Right atrium auricular region (tissue), 2 donors: Measurements from ENCODE around the gene TENT4A. TPM values are rescaled to one million over a fixed set of nuclear protein-coding genes. Genes with fewer than 3 reads are reported as not detected.

ENCODE experiments used
- DNase-seq: peaks from one replicate; pipeline ENCODE4 v3.0.0-alpha.2; 2019; ENCODE audit warnings: low spot score
- H3K27ac ChIP-seq, 2 donors: fragments of 200-600 bp; sonication (generic); 1 replicate in 1 of 2; 2 replicates in 1 of 2; pipeline ENCODE4 v1.5.1; 2016 to 2019
- H3K27me3 ChIP-seq, 2 donors: fragments of 200-600 bp; sonication (generic); one replicate each; pipeline versions ENCODE4 v1.5.1 to v1.6.0; 2017 to 2019
- H3K36me3 ChIP-seq: fragments of 200-600 bp; sonication (generic); one replicate; pipeline ENCODE4 v1.5.1; 2016
- H3K4me1 ChIP-seq, 2 donors: fragments of 200-600 bp; sonication (generic); one replicate each; pipeline versions ENCODE4 v1.5.1 to v1.6.0; 2017 to 2019
- H3K4me3 ChIP-seq, 2 donors: fragments of 200-600 bp; sonication (generic); 1 replicate in 1 of 2; 2 replicates in 1 of 2; pipeline ENCODE4 v1.5.1; 2017 to 2019; ENCODE audit warnings: mild to moderate bottlenecking in 1 of 2, moderate library complexity in 1 of 2
- H3K9me3 ChIP-seq, 2 donors: fragments of 200-600 bp; sonication (generic); one replicate each; pipeline ENCODE4 v1.5.1; 2019
- CTCF ChIP-seq, 2 donors: fragments of 200-600 bp; sonication (generic); IDR thresholded peaks; one replicate each; pipeline ENCODE4 v1.5.1; 2019; ENCODE audit warnings: antibody characterized with exemption in 2 of 2
- total RNA-seq, 2 donors: library from RNA; depleted of rRNA; stranded (reverse); fragments of >200 nt; gene quantifications; one replicate each; pipeline ENCODE4 v1.1.0, GENCODE V29; 2016

Gene TENT4A
- total RNA-seq, 2 donors from 2014 or later, result 7.3 to 14.9 TPM

- Histone ChIP-seq H3K36me3 (no peaks in the 10 kb centered on the region), H3K4me3 (no peak overlapping the region), H3K9me3 (no peaks in the 10 kb centered on the region), H3K27me3 (no peaks in the 10 kb centered on the region), H3K27ac (no peak overlapping the region), H3K4me1 (no peaks in the 10 kb centered on the region)
- DNase-seq, result no peak
- TF ChIP-seq CTCF (IDR thresholded peaks at IDR 0.05), result no peak
Measured at GRCh38 chr5:6681682-6682081, 31.6 kb upstream of the TENT4A start.

- Histone ChIP-seq H3K9me3 (no peaks in the 10 kb centered on the region), H3K4me3 (no peak overlapping the region), H3K36me3 (no peaks in the 10 kb centered on the region), H3K4me1 (no peaks in the 10 kb centered on the region), H3K27ac (no peak overlapping the region), H3K27me3 (no peaks in the 10 kb centered on the region)
- TF ChIP-seq CTCF (IDR thresholded peaks at IDR 0.05), result no peak
- DNase-seq, result no peak
Measured at GRCh38 chr5:6682239-6682638, 31.0 kb upstream of the TENT4A start.

DNA sequence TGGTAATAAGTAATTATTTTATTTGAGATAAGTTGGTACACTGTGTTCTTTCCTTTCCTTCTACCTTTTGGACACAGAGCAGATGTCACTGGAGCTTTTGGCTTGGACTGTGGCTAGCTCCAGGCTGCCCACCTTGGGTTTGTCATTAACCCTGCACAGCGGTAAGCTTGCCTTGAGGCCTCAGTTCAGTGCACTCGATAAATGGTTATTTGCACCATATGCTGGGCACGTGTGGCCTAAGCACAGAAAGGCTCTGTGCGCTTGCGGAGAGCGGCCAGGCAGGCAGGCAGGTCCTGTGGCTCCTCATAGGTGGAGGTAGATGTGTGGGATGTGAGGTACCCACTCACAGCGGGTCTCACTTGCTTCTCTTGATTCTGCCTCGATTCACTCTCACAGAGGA is 30.0 kb upstream of the TENT4A start:
- no peaks in the 10 kb centered on the region for H3K27me3 ChIP-seq
- TF ChIP-seq CTCF (IDR thresholded peaks at IDR 0.05), result no peak
- H3K9me3 ChIP-seq, result no peaks in the 10 kb centered on the region
- H3K36me3 ChIP-seq, result no peaks in the 10 kb centered on the region
- H3K4me1 ChIP-seq, result no peaks in the 10 kb centered on the region
- no peak overlapping the region for H3K27ac ChIP-seq
- DNase-seq, result no peak
- no peak overlapping the region for H3K4me3 ChIP-seq

GRCh38 chr5:6684075-6684474 is 29.2 kb upstream of the TENT4A start:
- Histone ChIP-seq H3K9me3 (no peaks in the 10 kb centered on the region), H3K4me1 (no peaks in the 10 kb centered on the region), H3K27ac (no peak overlapping the region), H3K36me3 (no peaks in the 10 kb centered on the region), H3K4me3 (no peak overlapping the region), H3K27me3 (no peaks in the 10 kb centered on the region)
- DNase-seq, result no peak
- TF ChIP-seq CTCF (IDR thresholded peaks at IDR 0.05), result no peak

DNA sequence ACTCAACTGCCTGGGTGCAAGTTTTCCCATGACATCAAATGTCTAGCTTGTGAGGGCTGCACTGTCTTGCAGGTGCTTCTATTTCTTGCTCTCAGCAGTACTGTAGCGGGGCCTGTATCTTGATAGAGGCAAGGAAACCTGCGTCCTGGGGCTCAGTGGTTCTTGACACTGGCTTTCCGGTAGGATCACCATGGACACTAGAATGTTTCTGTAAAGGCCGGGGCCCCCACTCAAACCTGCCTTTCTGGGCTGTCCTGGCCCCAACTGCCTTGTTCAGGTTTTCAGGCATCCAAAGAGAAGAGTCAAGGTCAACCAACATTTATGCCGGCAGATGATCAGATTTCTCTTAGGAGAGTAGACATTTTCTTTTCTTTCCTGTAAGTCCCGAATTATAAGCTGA is 26.7 kb upstream of the TENT4A start:
- Histone ChIP-seq H3K4me1 (no peaks in the 10 kb centered on the region), H3K4me3 (peak overlapping the region in 1 of 2 donors; percentile 32), H3K27me3 (no peaks in the 10 kb centered on the region), H3K27ac (no peak overlapping the region), H3K36me3 (no peaks in the 10 kb centered on the region), H3K9me3 (no peaks in the 10 kb centered on the region)
- DNase-seq, result no peak
- no peak for TF ChIP-seq CTCF (IDR thresholded peaks at IDR 0.05)

DNA sequence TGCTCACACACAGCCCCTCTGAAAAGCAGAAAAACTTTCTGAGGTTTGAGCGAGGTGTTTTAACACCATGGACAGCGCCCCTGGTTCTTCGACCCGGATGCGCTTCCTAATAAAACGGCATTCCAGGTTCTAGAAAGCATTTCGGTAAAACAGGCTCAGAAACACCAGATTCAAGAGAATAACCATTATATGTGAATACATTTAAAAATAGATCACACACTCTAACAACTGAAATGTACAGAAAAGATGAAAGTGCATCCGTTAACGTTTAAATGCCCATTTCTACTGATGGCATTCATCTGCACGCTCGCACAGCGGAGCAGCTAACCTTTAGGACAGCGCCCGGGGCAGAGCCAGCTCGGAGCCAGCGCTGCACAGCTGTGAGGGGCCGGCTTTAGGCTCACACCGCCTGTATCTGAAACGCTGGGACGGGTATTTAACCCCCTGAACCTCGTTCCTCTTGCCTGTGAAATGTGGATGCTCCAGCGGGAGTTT is 26.3 kb upstream of the TENT4A start:
- TF ChIP-seq CTCF (IDR thresholded peaks at IDR 0.05), result no peak

More for the DNA sequence above, 26.3 kb upstream of the TENT4A start:
- Histone ChIP-seq H3K27ac (no peak overlapping the region), H3K36me3 (no peaks in the 10 kb centered on the region), H3K9me3 (no peaks in the 10 kb centered on the region), H3K4me3 (peak overlapping the region; percentile 21 to 32), H3K27me3 (no peaks in the 10 kb centered on the region), H3K4me1 (no peaks in the 10 kb centered on the region)
- DNase-seq, result no peak
